Activated naive CD4-positive, alpha-beta T cell treated with anti-CD3 and anti-CD28 coated beads for 36 hours (primary cell): Measurements from ENCODE around the gene NR4A1. TPM values are rescaled to one million over a fixed set of nuclear protein-coding genes. Genes with fewer than 3 reads are reported as not detected.

Experiments used
- CTCF ChIA-PET: fragments of 350-600 bp; sonication (Branson Sonifier 250); formaldehyde crosslinking; loops from one replicate; lab custom pipeline; 2021; ENCODE audit warnings: antibody characterized with exemption; lab: Charles Lee
- DNase-seq: peaks from one replicate; pipeline ENCODE4 v3.0.0-alpha.2; 2020
- H3K27ac Mint-ChIP-seq: one replicate; pipeline ENCODE4 v1.8.0; 2021; ENCODE audit warnings: mild to moderate bottlenecking, mixed read lengths
- H3K27me3 Mint-ChIP-seq: one replicate; pipeline ENCODE4 v1.8.0; 2021; ENCODE audit warnings: low read depth, mixed read lengths
- H3K36me3 Mint-ChIP-seq: one replicate; pipeline ENCODE4 v1.8.0; 2021; ENCODE audit warnings: low read depth, mixed read lengths
- H3K4me1 Mint-ChIP-seq: one replicate; pipeline ENCODE4 v1.8.0; 2021; ENCODE audit warnings: low read depth, mixed read lengths
- H3K4me3 Mint-ChIP-seq: one replicate; pipeline ENCODE4 v1.8.0; 2021; ENCODE audit warnings: mild to moderate bottlenecking, moderate library complexity, mixed read lengths
- H3K9me3 Mint-ChIP-seq: one replicate; pipeline ENCODE4 v1.8.0; 2021; ENCODE audit warnings: mixed read lengths
- intact Hi-C: fragments of 100-400 bp; cut with micrococcal nuclease; formaldehyde crosslinking; loops from one replicate; pipeline ENCODE4 v1.15.1; 2023
- total RNA-seq, 2 experiments: library from RNA; stranded (reverse); gene quantifications; one replicate each; pipeline ENCODE4 v1.2.3, GENCODE V29; 2021

Gene NR4A1
- total RNA-seq, 2 experiments from 2014 or later, result 64.2 to 64.8 TPM

DNA sequence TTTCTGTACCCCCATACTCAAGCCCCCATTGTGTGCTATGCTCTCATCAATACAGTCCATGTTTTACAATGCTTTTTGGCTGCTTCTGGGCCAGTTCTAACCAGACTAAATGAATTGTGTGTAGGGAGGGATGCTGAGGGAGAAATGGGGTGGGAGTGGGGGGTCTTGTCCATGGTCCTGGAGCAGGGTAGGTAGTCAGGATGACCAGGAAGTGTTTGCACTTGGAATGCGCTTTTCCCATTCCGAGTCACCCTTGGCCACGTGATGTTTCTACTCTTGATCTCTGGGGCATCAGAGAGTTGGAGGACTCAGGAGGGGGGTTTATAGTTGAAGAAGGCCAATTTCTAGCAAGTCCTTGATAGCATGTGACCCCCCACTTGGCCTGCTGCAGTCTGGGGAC lies 27.0 kb downstream of the NR4A1 start:
- Mint-ChIP-seq H3K4me1 (peaks cover 21% of the 10 kb centered on the region), H3K27ac (no peak overlapping the region), H3K36me3 (peaks cover 26% of the 10 kb centered on the region), H3K4me3 (no peak overlapping the region), H3K9me3 (no peaks in the 10 kb centered on the region), H3K27me3 (no peaks in the 10 kb centered on the region)
- intact Hi-C loops, result no loop called here
- CTCF ChIA-PET, result interaction anchor here (0.8 to 14.9 kb wide), 2 partner anchors 24 to 54 kb away, joined by 3 to 306 read pairs; no protein-coding TSS in a partner anchor
- no peak for DNase-seq

DNA sequence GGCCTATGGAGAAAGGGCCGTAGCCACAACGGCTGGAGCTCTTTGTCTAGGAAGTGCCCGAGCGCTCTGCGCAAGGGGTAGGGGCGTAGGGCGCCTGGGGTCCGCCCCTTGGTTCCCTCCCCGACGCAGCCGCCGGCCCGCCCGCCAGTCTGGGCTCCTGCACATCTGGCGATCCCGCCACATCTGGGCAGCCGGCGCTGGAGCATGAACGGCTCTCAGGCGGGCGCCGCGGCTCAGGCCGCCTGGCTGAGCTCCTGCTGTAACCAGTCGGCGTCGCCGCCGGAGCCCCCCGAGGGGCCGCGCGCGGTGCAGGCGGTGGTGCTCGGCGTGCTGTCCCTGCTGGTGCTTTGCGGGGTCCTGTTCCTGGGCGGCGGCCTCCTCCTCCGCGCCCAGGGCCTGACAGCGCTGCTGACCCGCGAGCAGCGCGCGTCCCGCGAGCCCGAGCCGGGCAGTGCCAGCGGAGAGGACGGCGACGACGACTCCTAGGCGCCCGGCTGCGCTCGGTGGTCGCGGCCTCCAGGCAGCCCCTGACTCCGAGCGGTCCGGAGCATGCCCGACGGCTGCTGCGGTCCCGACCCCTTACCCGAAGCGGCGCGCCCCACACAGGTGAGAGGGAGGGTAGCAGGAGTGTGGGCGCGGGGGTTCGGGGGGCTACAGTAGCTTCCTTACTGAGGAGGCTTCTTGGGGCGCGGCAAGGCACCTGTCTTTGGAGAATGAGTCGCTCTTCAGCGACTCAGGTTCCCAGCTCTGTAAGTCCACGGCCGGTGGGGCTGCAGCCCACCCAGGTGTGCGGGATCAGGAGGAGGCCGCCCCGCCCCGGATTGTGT lies 28.5 kb downstream of the NR4A1 start, which contains the start of gene SMIM41:
Gene SMIM41, plus strand, starts transcription at position 129 of the 827 bp plus-strand sequence. Its CDS starts 76 bp downstream, at position 205.
- H3K27me3 Mint-ChIP-seq, result no peaks in the 10 kb centered on the region
- CTCF ChIA-PET, result interaction anchor here (1.1 to 14.9 kb wide), 3 partner anchors 10 to 56 kb away, joined by 3 to 306 read pairs (median 48); partner anchors contain the start of gene ATG101
- intact Hi-C loops, result no loop called here
- H3K9me3 Mint-ChIP-seq, result no peaks in the 10 kb centered on the region
- DNase-seq, result no peak
- H3K4me1 Mint-ChIP-seq, result peaks cover 12% of the 10 kb centered on the region
- H3K27ac Mint-ChIP-seq, result no peak within 1 kb of the TSS
- peaks cover 14% of the 10 kb centered on the region for H3K36me3 Mint-ChIP-seq
- H3K4me3 Mint-ChIP-seq, result no peak within 1 kb of the TSS

GRCh38 chr12:52080403-52081251 lies 29.4 kb downstream of the NR4A1 start:
- DNase-seq, result no peak
- Mint-ChIP-seq H3K4me1 (peaks cover 10% of the 10 kb centered on the region), H3K9me3 (no peaks in the 10 kb centered on the region), H3K36me3 (peaks cover 10% of the 10 kb centered on the region), H3K27ac (no peak overlapping the region), H3K27me3 (no peaks in the 10 kb centered on the region), H3K4me3 (no peak overlapping the region)
- CTCF ChIA-PET, result interaction anchor here (0.8 to 14.9 kb wide), 5 partner anchors 11 to 57 kb away, joined by 3 to 306 read pairs (median 32); partner anchors contain the start of gene ATG101
- intact Hi-C loops, result no loop called here

DNA sequence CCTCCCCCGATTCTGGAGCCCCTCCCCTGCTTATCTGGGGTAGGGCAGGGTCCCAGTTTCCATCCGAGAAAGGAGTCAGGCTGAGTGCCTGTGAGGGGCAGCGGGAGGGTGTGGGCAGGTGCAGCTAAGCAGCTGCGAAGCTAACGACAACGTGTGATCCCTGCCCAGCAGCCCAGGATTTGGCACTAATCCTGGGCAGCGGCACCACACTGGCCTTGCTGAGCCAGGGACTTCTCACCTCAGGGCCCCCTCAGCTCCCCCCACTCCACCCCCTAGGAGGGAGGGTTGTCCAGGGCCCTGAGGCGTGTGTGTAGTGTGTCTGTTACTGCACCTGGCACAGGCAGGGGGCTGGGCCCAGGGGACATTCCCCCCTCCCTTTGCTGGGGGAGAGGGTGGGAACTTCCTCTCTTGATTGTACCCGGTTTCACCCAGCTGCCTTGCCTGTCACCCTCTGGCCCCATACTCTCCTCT lies 30.1 kb downstream of the NR4A1 start:
- CTCF ChIA-PET, result interaction anchor here (0.8 to 14.9 kb wide), 5 partner anchors 12 to 57 kb away, joined by 3 to 306 read pairs (median 32); partner anchors contain the start of gene ATG101
- Mint-ChIP-seq H3K36me3 (peaks cover 10% of the 10 kb centered on the region), H3K27ac (no peak overlapping the region), H3K4me1 (peaks cover 10% of the 10 kb centered on the region), H3K9me3 (no peaks in the 10 kb centered on the region), H3K27me3 (no peaks in the 10 kb centered on the region), H3K4me3 (no peak overlapping the region)
- intact Hi-C loops, result no loop called here
- DNase-seq, result no peak

GRCh38 chr12:52082026-52082668 lies 30.9 kb downstream of the NR4A1 start:
- no peaks in the 10 kb centered on the region for H3K9me3 Mint-ChIP-seq
- no peak overlapping the region for H3K27ac Mint-ChIP-seq
- H3K4me3 Mint-ChIP-seq, result no peak overlapping the region
- intact Hi-C loops, result loop anchor here (2.0 kb wide), 2 partner anchors 13 to 35 kb away; partner anchors contain the start of gene ATG101
- DNase-seq, result no peak
- CTCF ChIA-PET, result interaction anchor here (0.6 to 14.9 kb wide), 15 partner anchors 9 to 193 kb away, joined by 3 to 306 read pairs (median 4); partner anchors contain the start of gene ATG101
- peaks cover 10% of the 10 kb centered on the region for H3K4me1 Mint-ChIP-seq
- peaks cover 7% of the 10 kb centered on the region for H3K36me3 Mint-ChIP-seq
- no peaks in the 10 kb centered on the region for H3K27me3 Mint-ChIP-seq

GRCh38 chr12:52082669-52082987 lies 31.4 kb downstream of the NR4A1 start:
- intact Hi-C loops, result loop anchor here (2.0 kb wide), 2 partner anchors 14 to 34 kb away; partner anchors contain the start of gene ATG101
- CTCF ChIA-PET, result interaction anchor here (0.6 to 14.9 kb wide), 15 partner anchors 8 to 414 kb away, joined by 3 to 306 read pairs (median 4); partner anchors contain the start of gene ATG101
- Mint-ChIP-seq H3K4me1 (peaks cover 10% of the 10 kb centered on the region), H3K27ac (no peak overlapping the region), H3K9me3 (no peaks in the 10 kb centered on the region), H3K27me3 (no peaks in the 10 kb centered on the region), H3K36me3 (peaks cover 6% of the 10 kb centered on the region), H3K4me3 (no peak overlapping the region)
- no peak for DNase-seq

DNA sequence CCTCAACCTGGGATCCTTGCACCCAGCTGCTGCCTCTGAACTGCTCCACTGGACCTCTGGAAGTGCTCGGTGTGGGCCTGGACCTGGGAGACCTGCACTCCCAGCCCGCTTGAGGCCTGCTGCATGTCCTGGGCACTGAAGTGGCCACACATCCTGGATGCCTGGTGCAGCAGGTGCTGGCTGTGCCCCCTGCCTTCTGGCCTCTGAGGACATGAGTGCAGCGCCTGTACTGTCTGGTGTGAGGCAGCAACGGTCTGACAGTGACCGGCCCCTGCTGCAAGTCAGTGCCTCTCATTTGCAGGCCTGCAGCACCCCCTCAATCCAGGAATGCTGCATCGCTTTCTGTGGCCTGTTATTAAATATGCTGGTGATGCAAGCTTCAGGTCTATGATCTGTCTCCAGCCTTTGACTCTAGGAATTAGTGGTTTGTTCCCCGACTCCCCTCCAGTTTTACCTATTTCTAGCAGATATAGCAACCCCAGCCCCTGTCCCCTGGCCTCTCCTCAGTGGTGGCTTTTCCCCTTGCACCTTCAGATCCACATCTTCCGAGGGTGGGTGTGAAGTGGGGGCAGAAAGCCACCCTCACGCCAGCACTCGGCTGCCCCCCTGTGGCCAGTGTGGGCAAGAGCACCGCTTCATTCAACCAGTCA lies 31.9 kb downstream of the NR4A1 start:
- no peak overlapping the region for H3K27ac Mint-ChIP-seq
- peaks cover 4% of the 10 kb centered on the region for H3K27me3 Mint-ChIP-seq
- H3K9me3 Mint-ChIP-seq, result no peaks in the 10 kb centered on the region
- intact Hi-C loops, result loop anchor here (1.0 to 2.0 kb wide), 4 partner anchors 14 to 90 kb away; partner anchors contain the start of gene ATG101
- H3K4me1 Mint-ChIP-seq, result peaks cover 10% of the 10 kb centered on the region
- DNase-seq, result peak; percentile 69
- H3K4me3 Mint-ChIP-seq, result no peak overlapping the region
- H3K36me3 Mint-ChIP-seq, result peaks cover 3% of the 10 kb centered on the region
- CTCF ChIA-PET, result interaction anchor here (0.6 to 14.9 kb wide), 15 partner anchors 8 to 415 kb away, joined by 3 to 306 read pairs (median 4); partner anchors contain the start of gene ATG101

GRCh38 chr12:52083638-52083996 lies 32.4 kb downstream of the NR4A1 start:
- H3K36me3 Mint-ChIP-seq, result peaks cover 3% of the 10 kb centered on the region
- CTCF ChIA-PET, result interaction anchor here (1.2 to 14.9 kb wide), 8 partner anchors 7 to 60 kb away, joined by 3 to 306 read pairs (median 9); partner anchors contain the start of gene ATG101

DNA sequence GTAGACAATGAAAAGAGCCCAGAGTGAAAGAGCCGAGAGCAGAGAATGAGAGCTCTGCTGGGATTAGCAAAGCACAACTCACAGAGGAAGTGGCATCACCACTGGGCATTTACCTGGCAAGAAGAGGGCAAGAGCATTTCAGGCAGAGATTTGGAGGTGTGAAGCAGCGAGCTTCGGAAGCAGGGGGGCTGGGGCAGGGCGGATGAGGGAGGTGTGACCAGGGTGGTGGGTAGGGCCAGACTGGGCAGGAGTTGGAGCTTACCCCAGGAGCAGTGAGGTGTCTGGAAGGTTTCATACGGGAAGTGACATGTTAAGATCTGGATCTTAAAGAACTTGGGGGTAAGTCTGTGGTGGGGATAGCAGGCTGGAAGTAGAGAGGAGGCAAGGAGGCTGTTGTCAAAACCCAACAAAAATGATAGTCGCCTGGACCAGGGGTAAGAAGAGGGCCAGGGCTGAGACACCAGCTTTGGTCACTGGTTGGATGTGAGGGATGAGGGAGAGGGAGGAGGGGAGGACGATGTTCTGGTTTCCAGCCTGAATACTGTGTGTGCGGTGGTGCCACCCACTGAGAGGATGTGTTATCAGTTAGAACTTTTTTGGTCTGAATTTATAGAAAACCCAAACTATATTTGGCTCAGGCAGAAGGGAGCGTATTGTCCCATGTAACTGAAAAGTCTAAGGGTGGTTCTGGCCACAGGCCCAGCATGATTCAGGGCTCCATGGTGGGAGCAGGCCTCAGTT lies 33.4 kb downstream of the NR4A1 start:
- intact Hi-C loops, result no loop called here
- CTCF ChIA-PET, result interaction anchor here (0.6 to 14.9 kb wide), 16 partner anchors 9 to 453 kb away, joined by 3 to 306 read pairs (median 5); partner anchors contain the start of gene ATG101
- no peak for DNase-seq
- H3K27ac Mint-ChIP-seq, result no peak overlapping the region
- H3K27me3 Mint-ChIP-seq, result peaks cover 14% of the 10 kb centered on the region
- peaks cover 10% of the 10 kb centered on the region for H3K4me1 Mint-ChIP-seq
- H3K4me3 Mint-ChIP-seq, result no peak overlapping the region
- H3K36me3 Mint-ChIP-seq, result no peaks in the 10 kb centered on the region
- H3K9me3 Mint-ChIP-seq, result no peaks in the 10 kb centered on the region

More at GRCh38 chr12:52083638-52083996, 32.4 kb downstream of the NR4A1 start:
- no peak for DNase-seq
- Mint-ChIP-seq H3K27ac (no peak overlapping the region), H3K4me1 (peaks cover 10% of the 10 kb centered on the region), H3K4me3 (no peak overlapping the region), H3K27me3 (peaks cover 10% of the 10 kb centered on the region), H3K9me3 (no peaks in the 10 kb centered on the region)
- intact Hi-C loops, result loop anchor here (1.0 to 2.0 kb wide), 4 partner anchors 15 to 90 kb away; partner anchors contain the start of gene ATG101

- no peaks in the 10 kb centered on the region for H3K36me3 Mint-ChIP-seq
- H3K4me1 Mint-ChIP-seq, result peaks cover 10% of the 10 kb centered on the region
- CTCF ChIA-PET, result interaction anchor here (0.8 to 14.9 kb wide), 8 partner anchors 15 to 193 kb away, joined by 3 to 306 read pairs (median 8); partner anchors contain the start of gene ATG101
- H3K9me3 Mint-ChIP-seq, result no peaks in the 10 kb centered on the region
- H3K27ac Mint-ChIP-seq, result no peak overlapping the region
- peaks cover 20% of the 10 kb centered on the region for H3K27me3 Mint-ChIP-seq
- no peak overlapping the region for H3K4me3 Mint-ChIP-seq
- intact Hi-C loops, result no loop called here
- DNase-seq, result no peak
Observed at GRCh38 chr12:52085682-52086180, 34.5 kb downstream of the NR4A1 start.
